Measurements from ENCODE around the gene ERP44. TPM values are rescaled to one million over a fixed set of nuclear protein-coding genes. Genes with fewer than 3 reads are reported as not detected.

ERP44 gene
- polyA plus RNA-seq, 1 of the 3 experiments (the other 2 are of a cell fraction), result 10.0 TPM

- Histone ChIP-seq H3K9ac (no peak overlapping the region), H3K9me3 (no peaks in the 10 kb centered on the region), H3K4me1 (ENCODE audit: control insufficient read depth in 1 of 2, insufficient read depth in 2 of 2, low read depth in 1 of 2, low read length in 1 of 2) (peaks cover 0 to 7% of the 10 kb centered on the region in 2 experiments; a peak in 1 of 4 replicates), H3K27me3 (ENCODE audit: insufficient read depth) (no peaks in the 10 kb centered on the region), H3K9me2 (no peaks in the 10 kb centered on the region), H3K4me2 (no peak overlapping the region), H4K20me1 (ENCODE audit: insufficient read depth) (no peaks in the 10 kb centered on the region), H3F3A (replicated peaks; ENCODE audit: insufficient read depth) (no peaks in the 10 kb centered on the region), H3K27ac (ENCODE audit: low read depth in 2 of 2, low read length in 1 of 2) (no peak overlapping the region), H3K36me3 (replicated peaks in 1 of 2; ENCODE audit: control insufficient read depth in 1 of 2, insufficient read depth in 2 of 2, low read length in 1 of 2) (peaks cover 27 to 48% of the 10 kb centered on the region in 2 experiments), H3K4me3 (ENCODE audit: low read depth in 2 of 2, low read length in 1 of 2) (no peak overlapping the region), H3K79me2 (ENCODE audit: insufficient read depth) (peaks cover 7% of the 10 kb centered on the region), H2AFZ (ENCODE audit: low read depth) (no peak overlapping the region)
- CTCF ChIA-PET, result interaction anchor here (1.2 kb wide), 1 partner anchor 16 kb away, joined by 3 read pairs; no protein-coding TSS in a partner anchor
- DNase-seq, result no peak
- no peak for TF ChIP-seq IRF3 (IDR thresholded peaks at IDR 0.05; ENCODE audit: low read depth, low read length)
- no peak for TF ChIP-seq FOXM1 (IDR thresholded peaks at IDR 0.05; ENCODE audit: low read depth)
- no peak for TF ChIP-seq CHD2 (IDR thresholded peaks at IDR 0.05; ENCODE audit: low read length, partially characterized antibody)
- TF ChIP-seq EZH2phosphoT487 (IDR thresholded peaks at IDR 0.05; ENCODE audit: borderline replicate concordance, low read depth), result no peak
- no peak for TF ChIP-seq GATA2 (CRISPR knock-in tag; IDR thresholded peaks at IDR 0.05)
- TF ChIP-seq RCOR1 (IDR thresholded peaks at IDR 0.05; ENCODE audit: low read length), result no peak
- no peak for TF ChIP-seq JUND (IDR thresholded peaks at IDR 0.05)
- no peak for TF ChIP-seq TCF12 (IDR thresholded peaks at IDR 0.05)
- no peak for TF ChIP-seq MAX (IDR thresholded peaks at IDR 0.05; ENCODE audit: low read depth)
- TF ChIP-seq USF2 (IDR thresholded peaks at IDR 0.05; ENCODE audit: borderline replicate concordance, low read depth, low read length), result no peak
- no peak for TF ChIP-seq USF1 (IDR thresholded peaks at IDR 0.05; ENCODE audit: borderline replicate concordance, low read depth)
- POLR2A ChIA-PET, result no interaction called here
- 91% methylated on average over 1 of the region's 1 CpG for WGBS (ENCODE audit: low lambda C conversion rate)
Measured at GRCh38 chr9:100049551-100049950, 49.2 kb downstream of the ERP44 start.

- Histone ChIP-seq H4K20me1 (ENCODE audit: insufficient read depth) (no peaks in the 10 kb centered on the region), H3K9ac (no peak overlapping the region), H3K9me2 (no peaks in the 10 kb centered on the region), H3K27me3 (ENCODE audit: insufficient read depth) (no peaks in the 10 kb centered on the region), H3K4me1 (ENCODE audit: control insufficient read depth in 1 of 2, insufficient read depth in 2 of 2, low read depth in 1 of 2, low read length in 1 of 2) (no peaks in the 10 kb centered on the region), H3K27ac (ENCODE audit: low read depth in 2 of 2, low read length in 1 of 2) (no peak overlapping the region), H3F3A (replicated peaks; ENCODE audit: insufficient read depth) (no peaks in the 10 kb centered on the region), H3K79me2 (ENCODE audit: insufficient read depth) (peaks cover 67% of the 10 kb centered on the region), H2AFZ (ENCODE audit: low read depth) (no peak overlapping the region), H3K9me3 (peaks cover 14% of the 10 kb centered on the region; the same call in 1 of the 2 replicates), H3K4me3 (ENCODE audit: low read depth in 2 of 2, low read length in 1 of 2) (no peak overlapping the region), H3K36me3 (replicated peaks in 1 of 2; ENCODE audit: control insufficient read depth in 1 of 2, insufficient read depth in 2 of 2, low read length in 1 of 2) (peaks cover 0 to 36% of the 10 kb centered on the region in 2 experiments), H3K4me2 (no peak overlapping the region)
- WGBS (ENCODE audit: low lambda C conversion rate), result 100% methylated on average over 1 of the region's 1 CpG
- TF ChIP-seq NRF1 (IDR thresholded peaks at IDR 0.05; ENCODE audit: low read depth, low read length) (no peak), JUND (IDR thresholded peaks at IDR 0.05) (no peak), TEAD4 (IDR thresholded peaks at IDR 0.05; ENCODE audit: borderline replicate concordance, insufficient read depth) (no peak), RAD21 (IDR thresholded peaks at IDR 0.05; ENCODE audit: low read length) (no peak)
- POLR2A ChIA-PET, result no interaction called here
- DNase-seq, result no peak
- CTCF ChIA-PET, result interaction anchor here (0.7 to 1.3 kb wide), 3 partner anchors 11 to 1026 kb away, joined by 3 to 4 read pairs (median 4); no protein-coding TSS in a partner anchor
Measured at GRCh38 chr9:100038472-100038871, 60.3 kb downstream of the ERP44 start.

Measured in SK-N-SH (cell line).